ENCODE results near the gene PROSER1.
"Not testable (repeated sequence)": the region's sequence is repeated elsewhere in the genome, so short reads cannot be mapped to it uniquely, and the experiment has no call there.

The PROSER1 gene

DNA sequence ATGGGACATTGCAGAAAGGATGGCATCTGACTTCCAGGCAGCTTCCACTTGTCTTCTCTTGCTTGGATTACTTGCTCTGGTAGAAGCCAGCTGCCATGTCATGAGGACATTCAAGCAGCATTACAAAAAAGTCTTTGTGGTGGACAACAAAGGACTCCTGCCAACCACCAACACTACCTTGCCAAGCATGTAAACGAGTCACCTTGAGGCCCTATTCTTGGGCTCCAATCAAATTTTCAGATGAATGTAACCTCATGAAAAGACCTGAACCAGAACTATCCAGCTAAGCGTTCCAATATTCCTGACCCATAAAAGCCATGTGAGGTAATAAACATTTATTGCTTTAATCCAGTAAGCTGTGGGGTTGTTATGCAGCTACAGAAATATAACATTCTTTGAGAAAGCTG, 12.5 kb downstream of the PROSER1 start:
- no peak for DNase-seq (ENCODE audit: low spot score)

DNA sequence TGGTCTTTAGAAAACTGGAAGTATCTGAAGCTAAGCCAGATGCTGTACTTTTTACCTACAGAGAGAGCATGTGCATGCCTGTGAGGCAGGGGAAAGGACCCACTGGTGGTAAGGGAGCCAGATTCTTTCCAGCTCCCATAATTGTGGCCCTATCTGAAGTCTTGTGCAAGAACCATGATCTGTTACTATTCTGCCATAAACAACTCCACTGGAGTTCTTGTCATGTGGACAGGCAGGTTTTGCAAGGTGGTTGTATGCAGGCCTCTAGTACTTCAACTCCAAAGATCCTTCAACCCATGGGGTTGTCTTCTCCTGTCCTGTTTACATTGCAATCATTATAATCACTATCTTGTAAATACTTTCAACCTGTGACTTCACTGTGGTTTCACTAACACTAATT, 14.1 kb downstream of the PROSER1 start:
- DNase-seq (ENCODE audit: low spot score): no peak

DNA sequence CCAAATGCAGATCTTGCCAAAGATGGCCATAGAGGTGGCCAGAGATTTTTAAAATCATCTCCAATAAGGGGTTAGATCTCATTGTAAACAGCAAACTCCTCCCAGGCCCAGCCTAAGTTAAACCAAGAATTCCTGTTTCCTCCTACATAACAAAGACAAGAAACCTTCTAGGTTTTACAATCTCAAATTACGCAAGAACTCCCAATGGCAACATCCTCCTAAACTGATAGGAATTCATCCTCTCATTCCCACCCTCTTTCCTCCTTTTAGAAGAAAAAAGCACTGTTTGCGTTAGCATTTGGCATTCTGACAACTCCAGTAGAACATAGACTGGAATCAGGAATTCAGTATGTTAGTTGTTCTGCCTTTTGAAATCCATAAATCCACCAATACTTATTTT, 14.6 kb downstream of the PROSER1 start:
- DNase-seq (ENCODE audit: low spot score): no peak

DNA sequence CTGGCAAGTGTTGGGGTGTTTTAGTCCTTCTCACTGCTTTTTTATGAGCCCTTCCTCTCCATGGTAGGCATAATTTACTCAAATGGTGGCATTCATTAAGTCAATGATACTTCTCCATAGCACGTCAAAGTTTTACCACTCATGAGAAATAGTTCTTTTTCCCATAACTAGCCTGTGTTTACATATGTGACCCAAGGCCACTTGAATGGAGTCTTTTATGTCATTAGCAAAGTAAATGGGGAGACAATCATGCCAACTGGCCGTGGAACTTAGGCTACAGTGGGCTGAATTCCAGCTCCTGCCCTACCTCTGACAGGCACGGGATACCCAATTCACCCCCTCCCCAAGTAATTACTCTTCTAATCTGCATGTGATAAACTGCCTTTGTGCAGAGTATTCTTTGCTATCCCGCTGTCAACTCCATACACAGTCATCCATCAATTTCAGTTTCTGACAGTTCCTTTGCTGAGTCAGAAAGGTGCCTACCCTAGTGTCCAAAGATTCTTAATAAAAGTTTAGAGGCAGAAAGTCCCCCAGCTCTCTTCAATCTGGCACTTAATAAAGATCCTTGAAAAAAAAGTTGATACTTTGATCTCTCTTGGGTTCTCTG, 16.9 kb downstream of the PROSER1 start:
- no peak for DNase-seq (ENCODE audit: low spot score)

DNA sequence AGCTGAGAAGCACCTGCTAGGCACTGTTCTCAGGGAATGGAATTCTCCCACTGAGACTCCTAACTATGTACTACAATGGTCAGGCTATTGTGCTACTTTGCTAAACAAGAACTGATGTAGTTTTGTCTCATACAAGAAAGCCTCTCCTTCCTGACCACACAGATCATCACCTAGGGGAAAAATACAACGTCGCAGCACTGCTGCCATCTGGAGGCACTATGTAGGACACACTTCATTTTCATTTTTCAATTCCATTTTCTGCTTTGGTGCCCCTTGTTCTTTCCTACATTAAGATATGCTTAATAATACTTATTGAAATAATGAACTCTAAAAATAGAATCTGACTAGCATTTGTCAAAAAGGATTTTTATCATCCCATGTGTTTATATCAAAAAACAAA, 21.1 kb downstream of the PROSER1 start:
- peak; percentile 59 for DNase-seq (ENCODE audit: low spot score)

DNA sequence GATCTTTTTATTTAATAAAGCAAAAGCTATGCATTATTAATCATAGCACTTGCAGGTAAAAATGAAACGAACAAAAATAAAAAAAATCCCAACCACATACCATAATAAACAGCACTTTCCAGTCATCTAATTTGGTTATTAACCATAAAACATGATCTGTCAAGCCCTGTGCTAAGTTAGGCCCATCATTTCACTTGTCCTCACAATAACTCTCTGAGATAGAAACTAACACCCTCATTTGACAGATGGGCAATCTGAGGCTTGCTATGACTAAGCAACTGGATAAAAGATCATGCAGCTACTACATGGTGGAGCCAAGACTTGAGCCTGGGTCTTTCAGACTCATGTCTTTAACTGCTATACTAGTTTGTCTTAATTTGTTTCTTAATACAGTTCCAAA, 21.8 kb downstream of the PROSER1 start:
- no peak for DNase-seq (ENCODE audit: low spot score)

DNA sequence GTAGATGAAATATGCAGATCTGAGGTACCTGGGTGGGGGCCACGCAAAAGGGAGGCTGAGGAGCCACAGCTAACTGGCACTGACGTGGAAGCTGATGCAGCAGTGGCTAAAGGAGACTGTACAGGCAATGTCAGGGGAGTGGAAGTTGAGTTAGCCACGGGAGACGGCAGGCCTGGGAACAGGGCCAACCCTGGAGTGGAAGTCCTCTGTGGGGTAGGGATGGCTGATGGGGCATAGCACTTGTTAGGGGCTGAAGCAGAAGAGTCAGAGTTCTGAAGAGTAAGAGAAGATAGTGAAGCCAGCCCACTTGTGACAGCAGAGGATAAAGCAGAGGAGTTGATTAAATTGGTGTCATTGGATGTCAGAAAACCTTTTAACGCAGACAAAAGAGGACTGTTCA, 24.4 kb downstream of the PROSER1 start:
- DNase-seq (ENCODE audit: low spot score): no peak

DNA sequence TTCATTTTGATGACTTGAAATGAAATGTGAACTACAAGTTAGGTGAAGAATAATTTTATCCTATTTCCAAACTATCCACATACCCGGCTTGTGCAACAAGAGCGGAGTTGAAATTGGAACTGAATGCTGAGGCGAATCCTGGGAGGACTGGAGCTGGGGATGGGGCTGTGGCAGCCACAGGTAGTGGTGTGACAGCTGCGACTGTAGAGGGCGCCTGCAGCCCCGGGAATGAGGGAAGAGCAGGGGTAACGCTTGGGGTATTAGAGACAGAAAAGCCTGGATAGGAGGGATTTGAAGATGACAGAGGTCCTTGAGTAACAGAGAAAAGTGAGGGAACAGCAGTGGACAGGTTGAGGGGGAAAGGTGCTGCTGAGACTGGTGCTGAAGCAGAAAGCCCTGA, 25.3 kb downstream of the PROSER1 start:
- DNase-seq (ENCODE audit: low spot score): no peak

DNA sequence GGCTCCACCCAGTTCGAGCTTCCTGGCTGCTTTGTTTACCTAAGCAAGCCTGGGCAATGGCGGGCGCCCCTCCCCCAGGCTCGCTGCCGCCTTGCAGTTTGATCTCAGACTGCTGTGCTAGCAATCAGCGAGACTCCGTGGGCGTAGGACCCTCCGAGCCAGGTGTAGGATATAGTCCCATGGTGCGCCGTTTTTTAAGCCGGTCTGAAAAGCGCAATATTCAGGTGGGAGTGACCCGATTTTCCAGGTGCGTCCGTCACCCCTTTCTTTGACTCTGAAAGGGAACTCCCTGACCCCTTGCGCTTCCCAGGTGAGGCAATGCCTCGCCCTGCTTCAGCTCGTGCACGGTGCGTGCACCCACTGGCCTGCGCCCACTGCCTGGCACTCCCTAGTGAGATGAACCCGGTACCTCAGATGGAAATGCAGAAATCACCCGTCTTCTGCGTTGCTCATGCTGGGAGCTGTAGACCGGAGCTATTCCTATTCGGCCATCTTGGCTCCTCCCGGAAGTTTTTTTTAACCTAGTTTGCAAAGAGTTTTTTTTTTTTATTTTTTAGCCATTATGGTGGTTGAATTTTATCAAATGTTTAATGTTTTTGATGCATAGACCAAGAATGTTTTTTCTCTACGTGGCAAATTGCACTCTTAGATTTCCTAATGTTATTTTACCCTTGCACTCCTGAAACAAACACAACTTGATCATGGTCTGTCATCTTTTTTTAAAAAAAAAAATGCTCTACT, 31.3 kb downstream of the PROSER1 start:
- DNase-seq (ENCODE audit: low spot score): not testable (repeated sequence)

DNA sequence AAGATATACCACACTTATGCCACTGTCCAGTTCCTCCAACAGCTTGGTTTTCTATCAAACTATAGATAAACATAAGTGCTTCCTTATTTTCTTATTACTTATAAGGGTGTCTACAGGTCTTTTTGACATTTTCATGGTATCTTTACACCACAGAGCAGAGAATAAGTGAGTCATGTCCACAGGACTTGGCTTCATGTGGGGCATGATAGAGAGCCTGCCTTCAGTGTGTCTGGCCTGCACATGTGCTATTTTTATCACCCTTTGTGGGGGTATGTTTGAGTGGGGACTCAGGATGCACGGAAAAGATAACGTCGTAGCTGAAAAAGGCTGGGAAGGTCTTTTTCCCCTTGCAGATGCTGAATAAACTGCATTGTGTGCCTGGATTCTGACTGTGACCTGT, 39.1 kb downstream of the PROSER1 start:
- no peak for DNase-seq (ENCODE audit: low spot score)

DNA sequence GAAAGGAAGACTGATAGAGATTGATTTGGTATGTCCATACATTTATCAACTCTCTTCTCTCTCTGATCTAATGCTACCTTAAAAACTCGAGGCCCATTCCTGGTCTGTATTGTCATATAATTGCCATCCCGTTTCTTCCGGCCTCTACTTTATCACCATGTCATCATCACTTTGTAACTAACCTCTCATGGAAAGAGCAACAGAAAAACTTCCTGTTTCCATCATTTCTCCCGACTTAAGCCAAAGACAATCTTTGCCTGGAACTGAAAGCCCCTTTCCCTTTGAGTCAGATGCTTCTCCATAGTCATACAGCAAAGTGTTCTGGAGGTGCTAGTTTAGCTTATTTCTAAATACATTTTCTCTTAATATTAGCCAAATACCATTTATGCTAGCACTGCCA, 44.5 kb downstream of the PROSER1 start:
- DNase-seq (ENCODE audit: low spot score): no peak

DNA sequence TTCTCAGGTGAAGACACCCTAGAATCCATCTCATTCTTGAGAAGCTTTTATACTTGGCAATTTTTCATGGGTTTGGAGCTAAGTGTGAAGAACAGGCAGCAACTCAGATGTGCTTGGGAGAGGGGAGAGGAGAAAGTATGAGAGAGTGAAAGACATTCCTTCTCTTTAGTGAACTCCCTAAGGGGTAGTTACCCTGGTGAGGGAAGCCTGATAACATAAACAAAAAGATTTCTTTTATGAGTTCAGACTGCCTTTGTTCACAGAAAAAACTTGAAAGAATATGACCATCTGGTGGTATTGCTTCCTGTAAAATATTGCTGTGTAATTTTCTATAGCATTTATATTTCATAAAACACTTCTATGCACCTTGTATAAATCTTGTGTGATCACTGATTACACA, 47.2 kb downstream of the PROSER1 start, which contains the start of gene STOML3:
Gene STOML3 (minus strand): TSS at position 139 of the 400 bp plus-strand sequence. CDS start 110 bp downstream, at position 29.
- no peak for DNase-seq (ENCODE audit: low spot score)

DNA sequence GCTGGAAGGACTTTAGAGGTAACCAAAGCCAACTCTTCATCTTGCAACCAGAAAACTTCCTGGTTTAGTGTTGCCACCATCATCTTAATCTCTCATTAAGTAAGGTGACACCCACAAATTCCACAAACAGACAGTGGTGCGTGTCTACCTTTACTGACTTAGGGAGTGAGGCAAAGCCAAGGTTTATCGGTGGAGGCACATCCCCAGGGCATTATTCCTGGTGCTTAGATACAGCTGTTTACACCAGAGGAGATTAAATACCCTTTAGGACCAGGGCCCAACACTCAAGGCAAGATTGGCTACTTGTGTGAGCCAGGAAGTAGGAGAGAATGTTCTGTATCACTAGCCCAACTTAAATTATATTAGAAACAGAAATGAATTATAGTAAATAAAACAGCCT, 56.8 kb downstream of the PROSER1 start:
- no peak for DNase-seq (ENCODE audit: low spot score)

DNA sequence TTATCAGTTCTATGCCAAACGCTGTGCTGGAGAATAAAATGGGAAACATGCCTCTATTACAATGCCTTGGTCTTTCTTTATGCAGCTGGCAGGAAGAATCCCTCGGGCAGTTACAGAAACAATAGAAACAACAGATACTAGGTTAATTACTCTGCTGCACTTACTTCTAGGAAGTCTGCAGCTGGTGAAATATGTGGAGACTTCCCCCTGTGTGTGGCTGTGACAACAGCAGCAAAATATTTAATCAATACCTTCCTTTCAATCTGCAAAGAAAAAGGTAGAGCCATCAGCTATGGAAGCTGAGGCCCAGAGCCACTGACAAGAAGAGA, 57.2 kb downstream of the PROSER1 start:
- no peak for DNase-seq (ENCODE audit: low spot score)

DNA sequence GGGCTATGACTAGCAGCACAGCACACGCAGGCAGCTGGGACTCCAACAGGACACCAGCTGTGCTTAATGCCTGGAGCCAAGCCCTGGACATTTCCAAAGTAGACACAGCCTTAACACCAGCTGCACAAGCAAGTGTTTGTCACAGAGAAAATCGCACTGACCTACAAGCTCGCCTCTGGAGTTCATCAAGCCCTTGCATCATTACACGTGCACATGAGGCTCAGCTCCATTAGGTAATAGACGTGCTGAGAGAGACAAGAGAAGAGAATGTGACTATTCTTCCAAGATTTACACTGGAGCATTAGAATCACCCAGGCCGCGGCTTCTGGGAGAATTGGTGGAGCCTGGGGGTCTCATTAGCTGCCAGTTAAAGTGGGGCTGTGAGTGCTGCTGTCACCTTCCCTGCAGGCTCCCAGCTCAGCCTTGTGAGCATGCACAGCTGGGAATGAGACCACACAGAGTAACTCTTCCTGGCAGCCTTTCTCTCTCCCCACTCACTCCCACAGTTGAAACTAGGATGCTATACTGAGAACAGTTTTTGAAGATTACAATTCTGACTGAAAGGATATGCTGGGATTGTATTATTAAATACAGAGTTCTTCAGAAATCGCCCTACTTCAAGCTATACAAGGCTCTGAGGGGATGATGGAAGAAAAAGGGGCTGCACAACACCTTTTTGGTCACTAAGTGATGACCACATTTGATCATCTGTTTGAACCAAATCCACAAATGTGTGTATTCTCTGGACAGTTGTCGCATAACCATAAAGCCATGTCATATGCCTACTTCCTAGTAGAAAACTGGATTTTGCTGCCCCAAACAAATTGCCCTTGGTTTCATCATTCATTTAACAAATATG, 57.8 kb downstream of the PROSER1 start:
- no peak for DNase-seq (ENCODE audit: low spot score)

DNA sequence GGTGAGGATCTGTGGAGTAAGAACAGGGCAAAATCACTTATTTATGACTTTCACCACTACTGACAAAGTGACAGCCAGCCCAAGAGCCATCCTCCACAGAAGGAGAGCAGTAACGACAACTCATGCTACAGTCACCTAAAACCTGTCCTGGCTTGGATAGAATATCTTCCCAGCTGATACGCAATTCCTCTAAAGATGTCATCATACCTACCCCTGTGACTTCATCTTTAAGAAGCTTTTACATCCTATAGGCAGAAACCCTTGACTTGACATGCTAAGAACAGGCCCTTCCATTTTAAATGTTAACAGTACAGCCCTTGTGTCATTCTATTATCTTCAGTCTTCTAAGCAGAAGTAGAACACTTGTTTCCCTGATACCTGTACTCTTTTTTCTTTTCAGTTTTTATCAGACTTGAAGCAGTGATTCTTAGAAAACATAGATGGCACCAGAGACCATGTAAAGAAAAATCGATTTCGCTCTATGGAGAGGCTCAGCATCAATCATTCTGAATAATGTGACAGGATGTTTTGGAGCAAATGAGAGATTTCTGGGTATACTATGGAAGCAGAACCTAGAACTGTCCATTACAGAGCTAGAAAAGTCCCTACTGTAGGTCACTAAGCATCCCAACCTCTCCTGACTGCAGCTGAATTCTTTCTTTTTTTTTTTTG, 67.4 kb downstream of the PROSER1 start:
- no peak for DNase-seq (ENCODE audit: low spot score)

DNA sequence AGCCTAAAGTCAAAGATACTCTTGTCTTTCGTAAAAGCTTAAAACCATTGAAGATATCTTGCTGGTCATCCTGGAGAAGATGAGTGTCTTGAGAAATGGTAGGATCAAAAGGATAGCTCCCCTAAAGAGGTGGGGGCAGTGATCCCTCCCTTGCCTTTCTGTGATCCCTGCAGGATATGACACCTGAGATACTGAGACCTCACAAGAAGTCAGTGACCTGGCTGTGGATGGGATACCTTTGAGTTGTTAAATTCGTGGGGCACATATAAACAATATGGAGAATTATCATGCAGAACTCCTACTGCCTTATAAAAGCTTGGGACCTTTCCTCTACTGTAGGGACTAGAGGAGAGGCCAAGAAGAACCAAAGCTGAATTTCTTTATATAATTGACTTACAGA, 68.7 kb downstream of the PROSER1 start:
- DNase-seq (ENCODE audit: low spot score): no peak

DNA sequence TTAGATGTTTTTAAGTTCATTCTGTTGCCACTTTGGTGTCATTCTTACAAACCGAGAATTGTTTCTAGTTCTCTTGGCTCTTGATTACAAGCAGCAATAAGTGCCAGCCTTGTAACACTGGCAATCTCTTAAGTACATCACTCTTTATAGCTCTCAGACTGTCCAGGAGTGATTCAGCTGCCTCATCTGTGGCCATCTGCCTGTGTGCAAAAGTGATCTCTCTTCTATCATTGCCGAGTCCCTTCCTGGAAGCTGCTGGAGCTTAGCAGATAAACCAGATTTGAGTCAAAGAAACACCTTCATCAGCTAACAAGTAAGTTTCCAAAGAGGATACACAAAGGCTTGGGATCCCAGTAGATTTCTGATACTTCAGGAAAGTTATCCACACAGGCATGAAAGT, 70.4 kb downstream of the PROSER1 start:
- DNase-seq (ENCODE audit: low spot score): no peak

DNA sequence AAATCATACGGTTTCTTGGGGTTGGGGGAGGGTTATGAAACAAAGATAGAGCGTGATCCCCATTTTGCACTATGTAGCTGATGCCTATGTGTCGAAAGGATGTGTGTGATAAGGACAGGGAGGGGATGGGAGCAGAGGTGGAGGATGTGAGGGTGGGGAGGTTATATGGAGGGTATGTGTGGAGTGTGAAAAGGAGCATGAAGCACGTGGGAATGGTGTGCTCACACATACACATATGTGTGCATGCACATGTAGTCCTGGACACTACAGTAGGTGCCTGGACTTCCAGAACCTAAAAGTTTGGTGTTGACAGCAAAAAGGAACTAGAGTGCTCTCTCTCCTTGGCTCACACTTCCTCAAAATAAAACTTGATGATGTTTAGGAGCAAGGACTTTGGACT, 72.6 kb downstream of the PROSER1 start:
- DNase-seq (ENCODE audit: low spot score): no peak

DNA sequence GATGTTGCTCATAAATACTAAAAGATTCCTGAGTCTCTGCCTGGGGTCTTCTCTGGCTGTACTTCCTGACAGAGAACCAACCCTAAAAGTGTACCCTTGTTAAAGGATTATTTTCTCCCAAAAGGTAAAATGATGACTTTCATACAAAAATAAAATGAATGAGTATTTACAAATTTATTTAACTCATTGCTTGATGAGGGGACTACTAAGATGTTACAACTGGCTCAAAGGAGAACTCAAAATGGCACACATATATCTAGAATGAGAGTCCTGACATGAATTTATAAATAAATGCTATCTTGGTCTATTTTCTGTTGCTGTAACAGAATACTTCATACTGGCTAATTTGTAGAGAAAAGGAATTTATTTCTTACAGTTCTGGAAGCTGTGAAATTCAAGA, 77.7 kb downstream of the PROSER1 start:
- no peak for DNase-seq (ENCODE audit: low spot score)

All from NAMALWA (cell line).